Thyroid gland (tissue), 4 donors: ENCODE data around the gene TJP1.

Experiments used
- CTCF ChIP-seq, 6 experiments: fragments of 200-600 bp in 3 of 6; fragments of 450-650 bp in 3 of 6; sonication (generic) in 3 of 6; IDR thresholded peaks; one replicate each; pipeline ENCODE4 v1.5.1; 2016 to 2019; ENCODE audit warnings: antibody characterized with exemption in 6 of 6, mild to moderate bottlenecking in 2 of 6, inconsistent platforms in 1 of 6, moderate library complexity in 1 of 6
- POLR2A ChIP-seq, 2 donors: fragments of 450-650 bp; IDR thresholded peaks; one replicate each; pipeline ENCODE4 v1.6.1; 2017; ENCODE audit warnings: antibody characterized with exemption in 2 of 2, mild to moderate bottlenecking in 2 of 2, moderate library complexity in 1 of 2

- no peak for TF ChIP-seq CTCF (IDR thresholded peaks at IDR 0.05)
- no peak for TF ChIP-seq POLR2A (IDR thresholded peaks at IDR 0.05)
Observed at GRCh38 chr15:29787767-29788166, 34.5 kb downstream of the TJP1 start.
